ENCODE measurements around the gene PGPEP1.

PGPEP1 gene, protein sequence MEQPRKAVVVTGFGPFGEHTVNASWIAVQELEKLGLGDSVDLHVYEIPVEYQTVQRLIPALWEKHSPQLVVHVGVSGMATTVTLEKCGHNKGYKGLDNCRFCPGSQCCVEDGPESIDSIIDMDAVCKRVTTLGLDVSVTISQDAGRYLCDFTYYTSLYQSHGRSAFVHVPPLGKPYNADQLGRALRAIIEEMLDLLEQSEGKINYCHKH
- long read RNA-seq, donor 1, full-length matches to known transcripts, result 4 of 4 reads
- long read RNA-seq, donor 1, partial matches to known transcripts, result 0 of 4 reads
- long read RNA-seq, donor 1, other reads (novel, unspliced or antisense), result 0 of 4 reads
- long read RNA-seq, donor 2, full-length matches to known transcripts, result 1 of 1 reads
- long read RNA-seq, donor 2, partial matches to known transcripts, result 0 of 1 reads
- long read RNA-seq, donor 2, other reads (novel, unspliced or antisense), result 0 of 1 reads
- long read RNA-seq, donor 3, partial matches to known transcripts, result 0 of 1 reads
- long read RNA-seq, donor 3, other reads (novel, unspliced or antisense), result 0 of 1 reads
- long read RNA-seq, donor 4, full-length matches to known transcripts, result 4 of 4 reads
- long read RNA-seq, donor 4, partial matches to known transcripts, result 0 of 4 reads
- long read RNA-seq, donor 4, other reads (novel, unspliced or antisense), result 0 of 4 reads
- long read RNA-seq, donor 5, full-length matches to known transcripts, result 1 of 1 reads
- long read RNA-seq, donor 5, partial matches to known transcripts, result 0 of 1 reads
- long read RNA-seq, donor 5, other reads (novel, unspliced or antisense), result 0 of 1 reads
- long read RNA-seq, donor 6, partial matches to known transcripts, result 0 of 1 reads
- long read RNA-seq, donor 6, other reads (novel, unspliced or antisense), result 0 of 1 reads
- long read RNA-seq, donor 7, result 0 reads
- long read RNA-seq, donor 8, partial matches to known transcripts, result 0 of 2 reads
- long read RNA-seq, donor 8, other reads (novel, unspliced or antisense), result 0 of 2 reads

DNA sequence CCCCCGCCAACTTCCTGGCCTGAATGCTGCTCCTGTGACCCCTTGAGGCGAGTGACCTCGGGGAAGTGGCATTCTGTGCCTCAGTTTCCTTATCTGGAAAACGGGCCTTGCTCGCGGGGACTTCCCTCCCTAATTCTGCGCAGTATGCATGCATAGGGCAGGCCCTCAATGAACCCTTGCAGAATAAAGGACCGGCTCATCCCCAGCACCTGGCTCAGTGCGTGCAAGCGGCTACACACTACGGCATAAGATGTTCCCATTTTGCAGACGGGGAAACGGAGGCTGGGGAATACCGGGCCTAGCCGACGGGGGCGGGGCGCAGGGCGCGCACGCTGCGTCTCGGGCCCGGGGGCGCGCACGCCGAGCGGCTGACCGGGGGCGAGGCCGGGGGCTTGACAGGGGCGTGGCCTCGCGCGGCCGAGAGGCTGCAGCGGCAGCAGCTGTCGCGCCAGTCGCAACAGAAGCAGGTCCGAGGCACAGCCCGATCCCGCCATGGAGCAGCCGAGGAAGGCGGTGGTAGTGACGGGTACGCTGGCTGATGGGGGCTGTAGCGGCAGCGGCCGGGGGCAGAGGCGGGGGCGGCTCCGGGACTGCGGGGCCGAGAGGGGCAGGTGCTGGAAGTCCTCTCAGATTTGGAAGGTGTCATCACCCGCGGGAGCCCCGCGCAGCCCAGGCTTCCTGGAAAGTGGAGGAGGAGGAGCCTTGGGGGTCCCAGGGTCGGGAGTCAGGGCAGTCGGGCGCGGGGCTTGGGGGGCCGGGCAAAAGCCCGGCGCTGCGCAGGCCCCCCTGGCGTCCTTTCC is at the start of gene PGPEP1:
Gene PGPEP1 (plus strand): TSS at position 409 of the 800 bp plus-strand sequence. CDS start 84 bp downstream, at position 493.
- DNase-seq, result peak; percentile 61

DNA sequence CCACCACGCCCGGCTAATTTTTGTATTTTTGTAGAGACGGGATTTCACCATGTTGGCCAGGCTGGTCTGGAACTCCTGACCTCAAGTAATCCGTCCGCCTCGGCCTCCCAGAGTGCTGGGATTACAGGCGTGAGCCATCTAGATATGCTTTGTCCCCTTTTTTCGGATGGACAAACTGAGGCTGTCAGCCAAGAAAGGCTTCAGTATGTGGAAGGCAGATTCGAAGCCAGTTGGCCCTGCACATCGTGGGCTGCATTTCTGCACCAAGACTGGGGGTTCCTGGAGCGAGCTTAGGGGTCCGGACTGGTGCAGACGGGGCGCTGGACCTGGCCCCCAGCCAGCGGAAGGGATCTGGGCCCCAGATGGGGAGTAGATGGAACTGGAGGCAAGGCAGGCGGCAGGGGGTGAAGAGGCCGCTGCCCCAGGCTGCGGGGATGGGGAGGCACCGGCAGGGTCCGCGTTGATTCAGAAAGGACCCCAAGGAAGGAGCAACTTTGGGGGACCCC is 49.3 kb upstream of the PGPEP1 start:
- peak; percentile 57 for DNase-seq

DNA sequence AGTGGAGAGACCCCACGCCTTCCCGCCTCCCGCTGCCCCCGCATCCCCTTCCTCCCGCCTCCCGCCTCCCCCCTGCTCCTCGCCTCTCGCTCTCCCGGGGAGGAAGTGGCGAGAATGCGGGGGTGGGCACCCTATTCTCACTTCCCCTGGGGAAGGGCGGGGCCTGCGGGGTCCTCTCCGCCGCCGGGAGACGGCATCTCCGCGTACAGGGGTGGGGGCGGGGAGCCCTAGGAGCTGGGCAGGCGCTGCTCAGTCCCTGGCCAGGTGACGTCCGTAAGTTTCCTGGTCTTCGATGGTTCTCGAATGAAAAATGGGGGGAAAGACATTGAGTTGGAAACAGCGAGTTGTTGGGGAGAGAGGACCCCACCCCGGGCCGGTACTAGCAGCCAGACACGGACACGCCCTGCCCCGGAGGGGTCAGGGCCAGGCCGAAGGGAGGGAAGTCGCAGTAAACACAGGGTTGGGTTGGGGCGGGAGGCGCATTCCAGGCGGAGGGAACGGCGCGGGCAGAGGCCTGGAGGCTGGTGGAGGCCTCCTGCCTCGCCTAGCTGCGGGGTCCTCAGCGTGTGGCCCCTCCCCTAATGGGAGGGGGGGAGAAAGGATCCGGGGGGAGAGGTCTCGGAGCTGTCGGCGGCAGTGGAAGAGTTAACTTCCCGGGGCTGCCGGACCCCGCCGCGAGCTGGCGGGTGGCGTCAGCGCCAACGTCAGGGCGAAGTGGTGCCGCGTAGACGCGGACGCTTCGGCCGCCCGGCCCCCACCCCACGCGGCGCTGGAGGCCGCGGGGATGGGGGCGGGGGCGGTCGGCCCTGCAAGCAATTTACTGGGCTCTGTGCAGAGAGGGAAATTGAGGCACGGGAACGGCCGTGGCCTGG is 48.6 kb upstream of the PGPEP1 start:
- peak; percentile 97 for DNase-seq

DNA sequence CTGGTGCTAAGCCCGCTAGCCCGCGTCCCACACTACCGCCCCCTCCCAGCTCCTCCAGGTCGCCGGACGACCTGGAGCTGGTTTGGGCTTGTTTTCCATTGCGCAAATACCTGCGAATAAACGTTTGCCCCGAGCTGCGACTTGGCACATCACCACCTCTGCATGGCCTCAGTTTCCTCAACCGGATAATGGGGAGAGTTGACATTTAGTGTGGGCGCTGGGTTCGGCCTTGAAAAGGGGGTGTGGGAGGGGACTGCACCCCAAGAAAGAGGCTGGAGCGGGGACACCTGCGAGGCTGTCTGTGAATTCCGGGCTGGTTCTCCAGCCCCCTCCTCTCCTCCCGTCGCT is 48.0 kb upstream of the PGPEP1 start:
- DNase-seq, result no peak

DNA sequence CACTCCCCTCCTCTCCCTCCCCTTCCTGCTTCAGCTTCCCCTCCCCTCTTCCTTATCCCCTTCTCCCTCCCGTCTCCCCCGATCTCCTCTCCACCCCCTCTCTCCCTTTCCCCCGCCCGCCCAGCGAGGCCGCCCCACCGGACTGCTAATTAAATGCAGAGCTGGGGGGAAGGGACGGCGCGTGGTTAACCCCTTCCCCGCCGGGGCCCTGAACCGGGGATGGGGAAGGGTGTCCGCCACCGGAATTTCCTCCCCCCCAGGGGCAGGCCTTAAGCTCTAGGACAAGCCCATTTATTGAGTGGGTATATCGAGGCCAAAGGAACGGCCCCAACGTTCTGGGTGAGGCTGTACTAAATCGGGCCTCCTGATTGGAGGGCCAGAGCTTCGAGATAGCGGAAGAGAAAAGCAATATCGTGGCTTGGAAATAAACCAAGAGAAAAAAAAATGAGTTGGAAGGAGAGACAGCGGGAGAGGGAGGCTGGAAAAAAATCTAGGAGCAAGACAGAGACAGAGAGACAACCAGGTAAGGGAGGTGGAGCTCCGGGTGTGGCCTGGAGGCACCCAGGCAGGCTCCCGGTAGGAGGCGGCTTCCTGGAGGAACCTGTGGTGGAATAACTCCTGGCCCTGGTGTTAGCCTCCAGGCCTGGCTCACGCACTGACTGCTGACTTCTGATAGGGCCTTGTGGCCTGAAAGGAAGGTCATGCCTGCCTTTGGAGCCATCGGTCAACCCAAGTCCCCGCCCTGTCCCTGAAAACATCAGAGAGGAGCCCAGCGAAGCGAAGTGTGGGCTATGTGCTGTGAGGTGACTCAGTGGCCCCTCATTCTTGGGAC is 47.4 kb upstream of the PGPEP1 start:
- DNase-seq, result peak; percentile 76

DNA sequence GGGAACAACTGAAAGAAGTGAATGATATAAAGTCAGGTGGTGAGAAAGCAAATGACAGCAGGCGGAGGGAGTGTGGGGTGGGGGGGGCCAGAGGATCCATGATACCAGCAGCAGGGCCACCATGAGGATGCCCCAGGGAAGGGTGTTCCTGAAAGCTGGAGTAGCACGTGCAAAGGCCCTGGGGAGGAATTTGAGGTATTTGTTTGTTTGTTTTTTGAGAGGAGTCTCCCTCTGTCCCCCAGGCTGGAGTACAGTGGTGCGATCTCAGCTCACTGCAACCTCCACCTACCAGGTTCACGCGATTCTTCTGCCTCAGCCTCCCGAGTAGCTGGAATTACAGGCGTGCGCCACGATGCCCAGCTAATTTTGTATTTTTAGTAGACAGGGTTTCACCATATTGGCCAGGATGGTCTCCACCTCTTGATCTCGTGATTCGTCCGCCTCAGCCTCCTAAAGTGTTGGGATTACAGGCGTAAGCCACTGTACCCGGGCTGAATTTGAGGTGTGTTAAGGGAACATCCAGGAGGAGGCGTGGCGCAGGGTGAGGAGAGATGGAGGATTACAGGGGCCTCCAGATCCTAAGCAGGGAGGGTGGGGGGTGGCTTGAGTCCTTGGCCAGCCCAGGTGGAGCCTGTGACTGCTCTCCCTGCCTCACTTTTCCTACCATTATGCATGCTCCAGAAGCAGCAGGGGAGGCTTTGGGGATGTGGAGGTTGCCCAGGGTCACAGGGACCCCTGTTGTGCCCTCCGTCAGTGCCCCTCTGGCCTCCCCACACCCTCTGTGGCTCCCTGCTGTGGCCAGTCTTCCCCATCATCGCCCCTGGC is 46.5 kb upstream of the PGPEP1 start:
- no peak for DNase-seq

DNA sequence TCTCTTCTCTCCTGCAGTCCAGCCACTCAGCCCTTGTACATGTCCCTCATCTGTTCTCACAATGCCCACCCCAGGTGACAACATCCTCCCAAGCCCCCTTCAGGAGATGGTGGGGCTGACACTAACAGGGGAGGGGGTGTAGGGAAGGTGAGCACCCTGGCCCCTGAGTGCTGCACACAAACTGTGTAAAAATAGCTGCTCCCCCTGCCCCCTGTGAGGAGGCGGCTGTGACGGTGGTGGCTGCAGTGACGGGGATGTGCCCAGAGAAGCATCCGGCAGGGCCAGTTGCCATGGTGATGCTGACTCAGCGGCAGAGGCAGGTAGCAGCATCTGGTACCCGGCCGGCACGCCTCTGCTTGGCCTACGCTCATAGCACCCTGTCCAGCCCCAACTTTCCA is 45.9 kb upstream of the PGPEP1 start:
- DNase-seq, result no peak

DNA sequence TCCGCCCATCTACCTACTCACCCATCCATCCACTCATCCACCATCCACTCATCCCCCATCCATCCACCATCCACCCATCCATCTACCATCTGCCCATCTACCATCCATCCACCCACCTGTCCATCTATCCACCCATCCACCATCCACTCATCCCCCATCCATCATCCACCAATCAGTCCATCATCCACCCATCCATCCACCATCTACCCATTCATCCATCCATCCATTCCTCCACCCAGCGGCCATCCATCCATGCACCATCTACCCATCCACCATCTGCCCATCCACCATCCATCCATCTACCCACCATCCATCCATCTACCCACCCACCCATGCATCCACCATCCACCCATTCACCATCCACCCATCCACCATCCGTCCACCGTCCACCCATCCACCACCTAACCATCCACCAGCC is 45.4 kb upstream of the PGPEP1 start:
- no peak for DNase-seq

DNA sequence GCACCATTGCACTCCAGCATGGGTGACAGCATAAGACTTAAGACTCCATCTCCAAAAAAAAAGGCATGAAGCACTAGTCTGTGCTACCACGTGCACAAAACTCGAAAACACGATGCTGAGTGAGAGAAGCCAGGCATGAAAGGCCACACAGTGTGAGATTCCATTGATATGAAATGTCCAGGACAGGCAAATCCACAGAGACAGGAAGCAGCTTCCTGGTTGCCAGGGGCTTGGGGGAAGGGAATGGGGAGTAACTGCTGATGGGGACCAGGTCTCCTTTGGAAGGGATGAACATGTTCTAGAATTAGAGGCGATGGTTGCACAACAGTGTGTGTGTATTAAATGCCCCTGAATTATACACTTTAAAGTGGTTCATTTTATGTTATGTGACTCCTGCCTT is 43.1 kb upstream of the PGPEP1 start:
- DNase-seq, result no peak

DNA sequence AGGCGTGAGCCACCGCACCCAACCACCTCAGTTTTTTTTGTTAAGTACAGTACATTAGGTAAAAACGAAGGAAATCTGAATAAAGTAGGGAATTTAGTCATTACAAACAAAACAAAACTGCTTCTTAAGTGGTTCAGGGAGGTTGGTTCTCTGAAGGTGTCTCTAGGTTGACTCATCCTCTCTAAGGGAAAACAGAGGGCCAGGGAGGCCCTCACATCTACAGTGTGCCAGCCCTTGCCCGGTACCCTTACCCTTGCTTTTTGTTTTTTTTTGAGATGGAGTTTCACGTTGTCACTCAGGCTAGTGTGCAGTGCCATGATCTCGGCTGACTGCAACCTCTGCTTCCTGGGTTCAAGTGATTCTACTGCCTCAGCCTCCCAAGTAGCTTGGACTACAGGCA is 41.8 kb upstream of the PGPEP1 start:
- no peak for DNase-seq

DNA sequence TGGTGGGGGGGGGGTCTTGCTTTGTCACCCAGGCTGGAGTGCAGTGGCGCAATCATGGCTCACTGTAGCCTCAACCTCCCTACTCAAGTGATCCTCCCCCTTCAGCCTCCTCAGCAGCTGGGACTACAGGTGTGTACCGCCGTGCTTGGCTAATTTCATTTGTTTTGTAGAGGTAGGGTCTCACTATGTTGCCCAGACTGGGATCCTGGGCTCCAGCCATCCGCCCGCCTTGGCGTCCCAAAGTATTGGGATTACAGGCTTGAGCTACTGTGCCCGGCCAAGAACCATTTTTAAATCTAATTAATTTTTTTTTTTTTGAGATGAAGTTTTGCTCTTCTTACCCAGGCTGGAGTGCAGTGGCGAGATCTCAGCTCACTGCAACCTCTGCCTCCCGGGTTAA is 40.7 kb upstream of the PGPEP1 start:
- DNase-seq, result no peak

DNA sequence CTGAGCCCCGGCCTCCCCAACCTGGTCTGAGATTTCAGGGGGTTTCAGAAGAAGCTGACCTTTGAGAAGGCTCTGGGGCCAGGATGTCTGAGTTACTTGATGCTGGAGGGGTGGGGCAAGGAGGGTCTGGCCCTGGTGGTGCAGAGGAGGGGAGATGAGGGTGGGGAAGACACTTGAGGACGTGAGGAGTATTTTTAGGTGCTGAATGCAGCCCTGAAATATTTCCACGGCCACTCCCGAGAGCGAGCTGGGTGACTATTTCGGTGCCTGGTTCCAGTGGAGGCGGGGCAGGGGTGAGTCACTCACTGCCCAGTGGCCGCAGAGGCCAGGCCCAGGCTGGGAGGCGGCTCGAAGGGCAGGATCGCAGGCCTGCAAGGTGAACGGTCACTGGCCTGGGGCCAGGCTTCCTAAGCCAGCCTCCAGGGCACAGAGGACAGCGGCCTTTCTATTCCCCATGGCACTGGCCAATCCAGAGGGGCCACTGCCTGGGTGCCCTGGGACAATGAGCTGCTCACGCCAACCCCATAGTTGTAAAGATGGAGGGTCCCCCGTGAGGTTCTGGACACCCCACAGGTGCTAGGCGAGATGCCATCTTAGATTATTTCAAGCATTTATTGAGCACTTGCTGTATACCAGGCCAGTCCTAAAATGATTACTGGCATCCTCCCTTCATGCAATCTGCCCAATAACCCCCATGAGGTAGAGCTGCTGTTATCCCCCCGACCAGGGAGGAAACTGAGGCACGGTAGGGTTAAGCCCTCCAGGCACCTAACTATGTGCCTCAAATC is 39.3 kb upstream of the PGPEP1 start:
- no peak for DNase-seq

DNA sequence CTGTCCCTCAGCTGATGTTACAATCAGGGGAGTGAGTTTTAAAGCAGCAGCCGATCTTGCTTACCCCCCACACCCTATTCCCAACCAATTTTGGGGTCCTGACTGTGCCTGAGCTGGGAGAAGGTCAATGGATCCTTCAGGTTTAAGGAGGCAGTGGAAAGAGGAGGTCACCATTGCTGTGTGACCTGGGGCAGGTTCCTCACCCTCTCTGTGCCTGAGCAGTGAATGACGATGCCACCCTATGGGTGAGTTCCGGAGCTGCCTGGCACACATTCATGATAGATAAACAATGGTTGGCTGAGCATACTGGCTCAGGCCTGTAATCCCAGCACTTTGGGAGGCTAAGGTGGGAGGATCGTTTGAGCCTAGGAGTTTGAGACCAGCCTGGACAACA is 38.7 kb upstream of the PGPEP1 start:
- no peak for DNase-seq

DNA sequence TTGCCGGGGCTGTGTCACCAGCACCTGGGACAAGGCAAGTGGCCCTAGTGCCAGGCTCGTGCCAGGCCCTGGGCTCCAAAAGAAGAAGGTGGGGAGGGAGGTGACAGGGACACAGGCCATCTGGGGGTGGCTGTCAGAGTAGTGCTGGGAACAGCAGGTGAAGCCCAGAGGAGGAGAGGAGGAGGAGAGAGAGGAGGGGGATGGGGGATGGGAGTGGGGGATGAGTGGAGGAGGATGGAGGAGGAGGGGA is 36.3 kb upstream of the PGPEP1 start:
- DNase-seq, result no peak

DNA sequence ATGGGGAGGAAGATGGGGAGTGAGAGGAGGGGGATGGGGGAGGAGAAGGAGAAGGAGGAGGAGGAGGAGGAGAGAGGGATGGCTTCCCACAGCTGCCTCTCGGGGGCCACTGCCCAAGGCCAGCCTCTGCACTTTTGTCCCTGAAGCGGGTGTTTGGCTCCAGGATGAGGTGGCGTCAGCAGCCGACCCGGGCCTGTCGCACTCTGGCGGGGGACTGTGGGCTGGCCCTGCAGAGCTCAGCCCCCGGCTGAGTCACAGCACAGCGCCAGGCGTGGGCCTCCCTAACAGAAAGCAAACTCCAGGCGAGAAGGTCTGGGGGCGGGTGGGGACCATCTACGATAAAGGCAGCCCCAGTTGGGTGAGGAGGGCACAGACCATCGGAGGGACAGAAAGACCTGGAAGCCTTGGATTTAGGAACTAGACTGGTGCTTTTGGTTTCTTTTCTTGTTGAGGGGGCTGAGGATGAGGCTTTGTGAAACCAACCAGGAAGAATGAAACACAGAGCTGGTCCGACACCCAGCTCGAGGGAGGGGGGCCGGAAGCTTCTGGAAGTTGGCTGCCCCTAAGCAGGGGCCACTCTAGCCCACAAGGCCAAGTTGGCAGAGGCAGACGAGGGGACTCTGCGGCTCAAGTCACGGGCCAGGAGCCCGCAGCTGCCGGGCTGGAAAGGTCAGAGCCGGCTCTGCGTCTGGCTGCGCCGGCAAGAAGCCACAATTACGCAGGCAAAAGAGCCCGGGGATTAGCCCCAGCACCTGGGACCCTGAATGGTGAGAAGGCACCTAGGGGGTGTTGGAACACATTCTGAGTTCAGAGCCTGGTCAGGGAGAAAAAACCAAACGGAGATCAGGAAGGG is 35.7 kb upstream of the PGPEP1 start:
- DNase-seq, result peak; percentile 88

DNA sequence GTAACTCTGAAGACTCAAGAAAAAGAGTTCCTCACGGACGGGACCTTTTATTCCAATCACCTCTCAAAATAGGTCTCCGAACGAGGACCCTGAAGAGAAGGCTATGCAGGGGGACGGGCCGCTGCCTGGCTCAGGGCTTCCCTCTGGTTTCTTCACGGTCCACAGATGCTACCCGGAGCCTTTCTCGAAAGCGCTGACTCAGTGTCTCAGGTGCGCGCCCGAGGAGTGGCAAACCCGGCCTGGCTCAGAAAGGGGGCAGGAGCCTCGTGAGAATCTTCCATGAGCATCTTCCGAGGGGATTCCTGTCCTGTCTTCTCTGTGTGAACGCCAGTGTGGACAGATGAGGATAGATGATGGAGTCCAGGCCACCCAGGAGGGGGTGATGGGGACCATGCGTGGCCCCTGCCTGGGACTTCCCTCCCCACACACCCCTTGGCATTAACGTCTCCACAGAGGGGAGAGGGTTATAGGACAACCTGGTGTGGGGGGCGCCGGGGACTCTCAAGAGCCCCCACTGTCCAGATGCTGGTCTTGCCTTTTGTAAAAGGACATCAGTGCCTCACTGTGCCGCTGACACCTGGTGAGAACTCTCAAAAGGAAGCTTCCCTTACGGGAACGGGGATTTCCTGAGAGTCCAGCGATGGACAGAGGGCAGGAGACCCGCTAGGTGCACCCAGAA is 34.0 kb upstream of the PGPEP1 start:
- DNase-seq, result no peak

DNA sequence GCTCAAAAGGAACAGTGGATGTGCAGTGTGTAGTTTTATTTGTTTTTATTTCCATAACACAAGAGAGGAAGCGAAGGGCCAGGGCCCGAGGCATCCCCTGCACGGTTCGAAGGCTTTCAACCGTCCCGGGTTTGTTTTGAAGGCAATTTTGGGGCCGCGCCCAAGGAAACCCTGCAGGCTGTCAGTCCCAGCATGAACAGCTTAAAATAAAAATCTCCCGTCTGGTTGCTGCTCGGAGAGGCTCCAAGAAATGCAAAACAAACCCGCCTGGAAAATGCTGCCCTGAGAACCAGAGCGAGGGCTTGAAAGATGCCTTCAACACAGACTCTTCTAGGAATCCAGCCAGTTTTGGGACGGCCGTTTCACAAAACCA is 33.5 kb upstream of the PGPEP1 start:
- no peak for DNase-seq
